HEK293T (cell line): ENCODE results near the gene SCYL2.

Experiments used
- BHLHE40 ChIP-seq: fragments of 450-650 bp; IDR thresholded peaks from 2 replicates; pipeline ENCODE4 v1.6.1; 2016; ENCODE audit warnings: mild to moderate bottlenecking, moderate library complexity, borderline replicate concordance
- HDGF ChIP-seq: fragments of 450-650 bp; IDR thresholded peaks from 2 replicates; pipeline ENCODE4 v1.6.1; 2017; ENCODE audit warnings: antibody characterized with exemption, borderline replicate concordance
- NFRKB ChIP-seq: fragments of 450-650 bp; IDR thresholded peaks from 2 replicates; pipeline ENCODE4 v1.6.1; 2016; ENCODE audit warnings: mild to moderate bottlenecking, moderate library complexity
- SP1 ChIP-seq: fragments of 450-650 bp; IDR thresholded peaks from 2 replicates; pipeline ENCODE4 v1.6.1; 2017
- SUZ12 ChIP-seq: fragments of 450-650 bp; IDR thresholded peaks from 2 replicates; pipeline ENCODE4 v1.6.1; 2016; ENCODE audit warnings: mild to moderate bottlenecking
- ZNF384 ChIP-seq: fragments of 450-650 bp; IDR thresholded peaks from 2 replicates; pipeline ENCODE4 v1.6.1; 2016

GRCh38 chr12:100311317-100311716 lies 44.3 kb downstream of the SCYL2 start:
- TF ChIP-seq NFRKB (no peak), SP1 (no peak), ZNF384 (no peak), SUZ12 (no peak), BHLHE40 (no peak), HDGF (no peak)
